Measurements from ENCODE around the gene CARD8.
"Not testable (repeated sequence)": the region's sequence is repeated elsewhere in the genome, so short reads cannot be mapped to it uniquely, and the experiment has no call there.

Gene CARD8

GRCh38 chr19:48296963-48297734, 41.4 kb upstream of the CARD8 start:
- no peak overlapping the region for H3K4me3 ChIP-seq (ENCODE audit: control insufficient read depth, low read depth, low read length)
- no peak for DNase-seq (ENCODE audit: low read depth)
- no peak for TF ChIP-seq CTCF (IDR thresholded peaks at IDR 0.05; ENCODE audit: control insufficient read depth, insufficient read depth, low read depth, low read length, missing control alignments)

- no peak for TF ChIP-seq CTCF (IDR thresholded peaks at IDR 0.05; ENCODE audit: control insufficient read depth, insufficient read depth, low read depth, low read length, missing control alignments)
- no peak overlapping the region for H3K4me3 ChIP-seq (ENCODE audit: control insufficient read depth, low read depth, low read length)
- DNase-seq (ENCODE audit: low read depth) = no peak
Measured at GRCh38 chr19:48295458-48295857, 39.7 kb upstream of the CARD8 start.

DNA sequence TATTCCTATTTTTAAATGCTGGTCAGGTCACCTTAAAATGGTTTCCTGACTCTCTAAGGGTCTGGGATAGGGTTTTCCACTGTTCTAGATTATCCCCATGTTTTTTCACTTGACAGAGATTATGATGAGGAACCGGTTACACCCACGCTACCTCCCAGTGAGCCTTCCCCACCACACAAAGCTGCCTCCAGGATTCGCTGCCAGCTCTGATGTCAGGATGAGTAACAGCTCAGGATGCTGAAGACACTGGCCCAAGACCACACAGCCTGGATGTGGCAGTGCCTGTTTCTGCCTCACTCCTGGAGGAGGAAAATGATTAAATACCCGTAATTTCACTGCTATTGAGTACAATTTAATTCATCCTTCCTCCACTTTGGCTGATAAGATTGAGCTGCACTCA, 37.1 kb upstream of the CARD8 start:
- no peak for DNase-seq (ENCODE audit: low read depth)
- TF ChIP-seq CTCF (IDR thresholded peaks at IDR 0.05; ENCODE audit: control insufficient read depth, insufficient read depth, low read depth, low read length, missing control alignments) = no peak
- H3K4me3 ChIP-seq (ENCODE audit: control insufficient read depth, low read depth, low read length) = no peak overlapping the region

- H3K4me3 ChIP-seq (ENCODE audit: control insufficient read depth, low read depth, low read length); DNase-seq (ENCODE audit: low read depth): not testable (repeated sequence)
Measured at GRCh38 chr19:48291489-48291815, 35.7 kb upstream of the CARD8 start.

DNA sequence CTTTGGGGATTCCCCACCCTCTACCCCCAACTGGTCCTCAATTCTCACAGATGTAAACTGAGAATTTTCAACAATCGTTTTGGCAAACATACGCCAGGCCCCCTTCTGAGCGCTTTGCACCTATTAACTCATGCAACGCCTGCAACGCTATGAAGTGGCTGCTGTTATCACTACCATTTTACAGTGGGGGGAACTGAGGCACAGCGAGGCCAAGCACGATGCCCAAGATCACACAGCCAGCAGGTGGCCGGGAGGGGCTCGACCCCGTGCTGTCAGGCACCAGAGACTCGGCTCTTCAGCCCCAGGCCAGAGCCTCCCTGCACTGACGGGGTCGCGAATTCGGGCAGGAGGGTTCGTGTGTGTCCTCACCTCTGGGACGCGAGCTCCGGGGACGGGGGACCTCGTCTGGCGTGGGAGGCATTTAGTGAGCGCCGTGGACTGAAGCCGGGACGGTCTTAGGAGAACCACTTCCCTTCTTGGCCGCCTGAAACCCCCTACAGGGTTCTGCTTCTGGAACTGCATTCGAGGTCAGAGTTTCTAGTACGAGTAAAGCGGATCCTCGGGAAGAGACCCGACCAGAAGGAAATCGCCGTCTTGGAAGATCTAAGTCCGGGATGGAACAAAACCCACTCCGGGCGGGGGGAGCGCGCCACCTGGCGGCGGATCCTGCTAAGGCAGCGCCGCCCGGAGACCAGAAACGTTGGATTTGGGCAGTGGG, 35.2 kb upstream of the CARD8 start:
- peak overlapping the region; percentile 41 for H3K4me3 ChIP-seq (ENCODE audit: control insufficient read depth, low read depth, low read length)
- TF ChIP-seq CTCF (IDR thresholded peaks at IDR 0.05; ENCODE audit: control insufficient read depth, insufficient read depth, low read depth, low read length, missing control alignments) = peak; percentile 98
- no peak for DNase-seq (ENCODE audit: low read depth)

DNA sequence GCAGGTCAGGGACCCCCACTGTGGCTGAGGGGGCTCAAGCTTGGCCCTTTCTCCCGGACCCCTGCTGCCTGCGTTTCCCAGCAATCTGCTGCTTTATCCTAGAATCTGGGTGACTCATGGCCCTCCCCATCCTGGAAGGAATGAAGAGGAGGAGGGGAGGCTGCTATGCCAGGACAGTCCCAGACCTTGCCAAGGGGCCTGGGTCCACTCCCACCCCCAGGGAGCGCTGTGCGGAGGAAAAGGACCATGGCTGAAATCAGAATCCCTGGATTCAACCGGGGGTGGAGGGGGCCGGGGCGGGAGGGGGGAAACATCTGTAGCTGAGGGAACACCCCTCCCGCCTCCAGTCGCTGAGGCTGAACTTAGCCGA, 34.7 kb upstream of the CARD8 start:
- DNase-seq (ENCODE audit: low read depth) = no peak
- TF ChIP-seq CTCF (IDR thresholded peaks at IDR 0.05; ENCODE audit: control insufficient read depth, insufficient read depth, low read depth, low read length, missing control alignments) = no peak
- H3K4me3 ChIP-seq (ENCODE audit: control insufficient read depth, low read depth, low read length) = peak overlapping the region; percentile 41

DNA sequence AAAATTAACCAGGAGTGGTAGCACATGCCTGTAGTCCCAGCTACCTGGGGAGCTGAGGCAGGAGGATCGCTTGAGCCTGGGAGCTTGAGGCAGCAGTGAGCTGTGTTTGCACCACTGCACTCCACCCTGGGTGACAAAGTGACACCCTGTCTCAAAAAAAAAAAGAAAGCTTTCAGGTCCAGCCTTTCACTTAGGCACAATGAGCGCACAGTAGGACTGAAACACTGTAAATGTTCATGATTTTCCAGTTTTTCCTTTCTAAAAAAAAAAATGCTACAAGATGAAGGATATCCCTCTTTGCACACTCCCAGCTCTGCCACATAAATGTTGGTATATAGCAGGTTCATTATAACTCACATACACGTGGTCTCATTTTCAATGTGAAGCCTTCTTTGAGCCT, 32.0 kb upstream of the CARD8 start:
- TF ChIP-seq CTCF (IDR thresholded peaks at IDR 0.05; ENCODE audit: control insufficient read depth, insufficient read depth, low read depth, low read length, missing control alignments) = no peak
- no peak for DNase-seq (ENCODE audit: low read depth)
- no peak overlapping the region for H3K4me3 ChIP-seq (ENCODE audit: control insufficient read depth, low read depth, low read length)

Data from AG09309 (cell line).